ENCODE data around the gene TSR1.

TSR1 gene

DNA sequence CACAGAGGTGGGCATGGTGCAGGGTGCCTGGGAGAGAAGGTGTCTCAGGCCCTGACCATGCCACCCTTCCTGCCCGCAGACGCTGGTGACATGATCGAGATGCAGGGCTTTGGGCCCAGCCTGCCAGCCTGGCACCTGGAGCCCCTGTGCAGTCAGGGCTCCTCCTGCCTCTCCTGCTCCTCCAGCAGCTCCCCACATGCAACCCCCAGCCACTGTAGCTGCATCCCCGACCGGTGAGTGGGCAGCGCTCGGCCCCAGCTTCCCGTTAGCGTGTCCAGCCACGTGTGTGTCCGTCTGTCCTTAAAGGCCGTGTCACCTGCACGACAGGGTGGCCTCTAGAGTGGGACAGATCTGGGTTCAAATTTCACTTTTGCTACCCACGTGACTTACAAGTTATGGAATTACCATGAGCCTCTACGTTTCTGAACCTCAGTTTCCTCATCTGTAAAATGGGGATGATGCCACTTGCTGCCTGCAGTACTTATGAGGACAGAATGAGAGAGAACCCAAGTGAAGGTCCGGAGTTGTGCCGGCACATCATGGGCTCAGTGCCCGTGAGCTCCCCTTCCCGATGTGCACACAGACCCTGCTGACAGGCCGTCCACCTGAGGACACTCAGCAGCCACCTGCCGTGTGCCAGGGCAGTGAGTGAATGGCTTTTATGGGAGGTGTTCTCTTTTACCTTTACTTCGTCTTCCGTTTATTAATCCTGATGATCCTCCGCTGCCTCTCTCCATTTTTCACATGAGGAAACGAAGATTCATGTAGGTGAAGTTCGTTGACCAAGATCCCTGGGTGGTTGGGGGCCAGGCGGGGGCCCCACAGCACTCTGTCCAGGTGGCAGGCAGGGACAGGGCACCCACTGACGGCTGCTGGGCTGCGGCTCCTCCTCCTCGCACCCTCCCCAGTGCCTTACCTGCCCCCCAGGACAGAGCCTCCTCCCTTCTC, 35.2 kb upstream of the TSR1 start:
- peaks cover 5% of the 10 kb centered on the region for H3K36me3 ChIP-seq (replicated peaks)

DNA sequence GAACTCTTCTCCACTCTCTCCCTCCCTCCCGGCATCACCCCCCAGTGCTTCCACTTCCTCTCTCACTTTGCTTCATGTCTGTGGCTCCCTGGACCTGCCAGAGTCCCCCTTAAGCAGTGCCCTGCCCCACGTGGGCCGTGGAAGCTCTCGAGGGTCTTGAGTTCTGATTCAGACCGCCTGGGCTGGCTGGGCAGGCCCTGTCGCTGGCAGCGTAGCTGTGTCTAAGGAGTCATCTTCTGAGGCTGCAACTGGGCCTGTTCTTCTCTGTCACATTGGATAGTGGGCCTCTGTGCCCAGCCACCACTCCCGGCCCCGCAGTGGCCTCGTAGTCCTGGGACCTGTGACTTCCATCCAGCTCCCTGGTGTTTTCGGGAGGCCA, 33.9 kb upstream of the TSR1 start:
- no peak for DNase-seq
- in situ Hi-C loops (cut with HindIII; ENCODE audit: low pct_ligation_motif_present, low sequenced_read_pairs): no loop called here
- H3K4me3 ChIP-seq (ENCODE audit: low read depth, low read length): no peak overlapping the region
- peaks cover 3% of the 10 kb centered on the region for H3K36me3 ChIP-seq (replicated peaks)
- H3K27ac ChIP-seq: no peak overlapping the region
- TF ChIP-seq, protein P1, sequence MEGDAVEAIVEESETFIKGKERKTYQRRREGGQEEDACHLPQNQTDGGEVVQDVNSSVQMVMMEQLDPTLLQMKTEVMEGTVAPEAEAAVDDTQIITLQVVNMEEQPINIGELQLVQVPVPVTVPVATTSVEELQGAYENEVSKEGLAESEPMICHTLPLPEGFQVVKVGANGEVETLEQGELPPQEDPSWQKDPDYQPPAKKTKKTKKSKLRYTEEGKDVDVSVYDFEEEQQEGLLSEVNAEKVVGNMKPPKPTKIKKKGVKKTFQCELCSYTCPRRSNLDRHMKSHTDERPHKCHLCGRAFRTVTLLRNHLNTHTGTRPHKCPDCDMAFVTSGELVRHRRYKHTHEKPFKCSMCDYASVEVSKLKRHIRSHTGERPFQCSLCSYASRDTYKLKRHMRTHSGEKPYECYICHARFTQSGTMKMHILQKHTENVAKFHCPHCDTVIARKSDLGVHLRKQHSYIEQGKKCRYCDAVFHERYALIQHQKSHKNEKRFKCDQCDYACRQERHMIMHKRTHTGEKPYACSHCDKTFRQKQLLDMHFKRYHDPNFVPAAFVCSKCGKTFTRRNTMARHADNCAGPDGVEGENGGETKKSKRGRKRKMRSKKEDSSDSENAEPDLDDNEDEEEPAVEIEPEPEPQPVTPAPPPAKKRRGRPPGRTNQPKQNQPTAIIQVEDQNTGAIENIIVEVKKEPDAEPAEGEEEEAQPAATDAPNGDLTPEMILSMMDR (IDR thresholded peaks at IDR 0.05; ENCODE audit: low read depth, low read length, missing control alignments): no peak
- no peaks in the 10 kb centered on the region for H3K27me3 ChIP-seq (replicated peaks)

More for the DNA sequence above, 35.2 kb upstream of the TSR1 start:
- Histone ChIP-seq H3K27ac (no peak overlapping the region), H3K4me3 (ENCODE audit: low read depth, low read length) (no peak overlapping the region), H3K27me3 (replicated peaks) (no peaks in the 10 kb centered on the region)
- DNase-seq: no peak
- TF ChIP-seq, protein P1 (IDR thresholded peaks at IDR 0.05; ENCODE audit: low read depth, low read length, missing control alignments): no peak
- in situ Hi-C loops (cut with HindIII; ENCODE audit: low pct_ligation_motif_present, low sequenced_read_pairs): no loop called here

GRCh38 chr17:2369551-2370210, 33.4 kb upstream of the TSR1 start:
- Histone ChIP-seq H3K36me3 (replicated peaks) (peaks cover 3% of the 10 kb centered on the region), H3K4me3 (ENCODE audit: low read depth, low read length) (no peak overlapping the region), H3K27me3 (replicated peaks) (no peaks in the 10 kb centered on the region), H3K27ac (no peak overlapping the region)
- in situ Hi-C loops (cut with HindIII; ENCODE audit: low pct_ligation_motif_present, low sequenced_read_pairs): no loop called here
- TF ChIP-seq, protein P1 (IDR thresholded peaks at IDR 0.05; ENCODE audit: low read depth, low read length, missing control alignments): peak; percentile 39
- DNase-seq: no peak

DNA sequence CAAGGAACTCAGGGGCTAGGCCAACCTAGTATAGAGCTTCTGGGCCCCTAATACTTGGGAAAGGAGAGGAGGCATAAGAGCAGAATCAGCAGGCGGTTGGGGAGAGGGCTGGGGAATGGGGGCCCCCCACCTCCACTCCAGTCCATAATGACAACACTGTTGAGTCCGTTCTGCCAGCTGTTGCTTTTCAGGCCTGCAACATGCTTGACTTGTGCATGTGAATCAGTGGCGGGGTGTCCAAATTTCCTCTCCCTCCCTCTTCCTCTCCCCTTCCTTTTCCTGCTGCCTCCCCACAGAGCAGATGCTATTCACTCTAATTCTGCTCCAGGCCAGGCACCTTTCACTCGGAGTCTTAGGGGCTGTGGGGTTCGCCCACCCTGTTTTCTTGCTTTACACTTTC, 32.8 kb upstream of the TSR1 start:
- no peaks in the 10 kb centered on the region for H3K27me3 ChIP-seq (replicated peaks)
- peaks cover 5% of the 10 kb centered on the region for H3K36me3 ChIP-seq (replicated peaks)
- no peak overlapping the region for H3K4me3 ChIP-seq (ENCODE audit: low read depth, low read length)
- no peak overlapping the region for H3K27ac ChIP-seq
- in situ Hi-C loops (cut with HindIII; ENCODE audit: low pct_ligation_motif_present, low sequenced_read_pairs): no loop called here
- DNase-seq: no peak
- TF ChIP-seq, protein P1 (IDR thresholded peaks at IDR 0.05; ENCODE audit: low read depth, low read length, missing control alignments): no peak

- in situ Hi-C loops (cut with HindIII; ENCODE audit: low pct_ligation_motif_present, low sequenced_read_pairs): no loop called here
- DNase-seq: no peak
- H3K36me3 ChIP-seq (replicated peaks): peaks cover 5% of the 10 kb centered on the region
Observed at GRCh38 chr17:2368359-2368758, 32.1 kb upstream of the TSR1 start.

More at GRCh38 chr17:2368359-2368758, 32.1 kb upstream of the TSR1 start:
- H3K27me3 ChIP-seq (replicated peaks): no peaks in the 10 kb centered on the region
- TF ChIP-seq, protein P1 (IDR thresholded peaks at IDR 0.05; ENCODE audit: low read depth, low read length, missing control alignments): no peak
- no peak overlapping the region for H3K27ac ChIP-seq
- H3K4me3 ChIP-seq (ENCODE audit: low read depth, low read length): no peak overlapping the region

Data from brain microvascular endothelial cell (primary cell).